NT2/D1 (cell line): ENCODE measurements around the gene CNN1.

Experiments used
- DNase-seq: peaks from one replicate; pipeline ENCODE4 v3.0.0-alpha.2; 2011; ENCODE audit warnings: low read depth, low spot score
- H3K27me3 ChIP-seq: 2 replicates; pipeline ENCODE4 v1.6.0; 2011; ENCODE audit warnings: mild to moderate bottlenecking; ENCODE audit not compliant: insufficient read length, insufficient read depth
- H3K36me3 ChIP-seq: 2 replicates; pipeline ENCODE4 v1.6.1; 2011; ENCODE audit warnings: mild to moderate bottlenecking, low read length, mixed read lengths; ENCODE audit not compliant: insufficient read depth, insufficient read length
- H3K4me1 ChIP-seq: 2 replicates; pipeline ENCODE4 v1.5.1; 2011; ENCODE audit not compliant: insufficient read depth, insufficient read length
- H3K4me3 ChIP-seq: 2 replicates; pipeline ENCODE4 v1.5.1; 2011; ENCODE audit warnings: low read depth; ENCODE audit not compliant: insufficient read length
- H3K9ac ChIP-seq: 2 replicates; pipeline ENCODE4 v1.6.0; 2011; ENCODE audit warnings: low read depth; ENCODE audit not compliant: insufficient read length
- H3K9me3 ChIP-seq: 2 replicates; pipeline ENCODE4 v1.5.1; 2011; ENCODE audit warnings: mild to moderate bottlenecking, low read length; ENCODE audit not compliant: insufficient read depth
- SUZ12 ChIP-seq: IDR thresholded peaks from 2 replicates; pipeline ENCODE4 v1.6.1; 2011; ENCODE audit not compliant: insufficient read length, insufficient read depth; ENCODE audit errors: extremely low read depth
- YY1 ChIP-seq: IDR thresholded peaks from 2 replicates; pipeline ENCODE4 v1.6.1; 2011; ENCODE audit not compliant: insufficient read length, insufficient read depth
- ZNF274 ChIP-seq: IDR thresholded peaks from 2 replicates; pipeline ENCODE4 v1.6.1; 2011; ENCODE audit warnings: mild to moderate bottlenecking, low read depth, low read length

CNN1 gene

DNA sequence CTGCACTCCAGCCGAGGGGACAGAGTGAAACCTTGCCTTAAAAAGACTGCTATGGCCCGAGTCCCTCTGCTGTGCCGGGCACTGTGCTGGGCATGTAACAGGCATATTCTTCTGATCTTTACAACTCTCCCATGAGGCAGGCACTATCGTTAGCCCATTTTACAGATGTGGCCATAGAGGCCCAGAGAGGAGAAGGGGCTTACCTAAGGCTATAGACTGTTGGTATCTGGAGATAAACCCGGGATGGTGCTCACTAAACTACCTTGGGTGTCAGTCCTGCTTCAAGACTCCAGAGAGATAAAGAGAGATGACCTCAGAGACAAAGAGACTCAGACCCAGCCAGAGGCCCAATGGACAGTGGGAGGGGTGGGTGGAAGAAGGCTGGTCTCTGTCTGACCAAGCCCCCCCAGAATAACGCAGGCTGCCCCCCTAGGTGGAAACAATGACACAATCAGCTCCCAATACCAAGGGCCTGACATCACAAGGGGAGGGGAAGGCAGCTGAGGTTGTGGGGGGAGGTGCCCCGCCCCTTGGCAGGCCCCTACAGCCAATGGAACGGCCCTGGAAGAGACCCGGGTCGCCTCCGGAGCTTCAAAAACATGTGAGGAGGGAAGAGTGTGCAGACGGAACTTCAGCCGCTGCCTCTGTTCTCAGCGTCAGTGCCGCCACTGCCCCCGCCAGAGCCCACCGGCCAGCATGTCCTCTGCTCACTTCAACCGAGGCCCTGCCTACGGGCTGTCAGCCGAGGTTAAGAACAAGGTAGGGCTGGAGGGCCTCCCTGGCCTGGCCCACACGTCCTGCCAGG, at the start of gene CNN1:
Gene CNN1, plus strand, starts transcription at position 620 of the 805 bp plus-strand sequence. Its CDS starts 77 bp downstream, at position 697.
- Histone ChIP-seq H3K9ac (peak within 1 kb of the TSS; percentile 90), H3K4me3 (peak within 1 kb of the TSS; percentile 56)
- no peak for DNase-seq

DNA sequence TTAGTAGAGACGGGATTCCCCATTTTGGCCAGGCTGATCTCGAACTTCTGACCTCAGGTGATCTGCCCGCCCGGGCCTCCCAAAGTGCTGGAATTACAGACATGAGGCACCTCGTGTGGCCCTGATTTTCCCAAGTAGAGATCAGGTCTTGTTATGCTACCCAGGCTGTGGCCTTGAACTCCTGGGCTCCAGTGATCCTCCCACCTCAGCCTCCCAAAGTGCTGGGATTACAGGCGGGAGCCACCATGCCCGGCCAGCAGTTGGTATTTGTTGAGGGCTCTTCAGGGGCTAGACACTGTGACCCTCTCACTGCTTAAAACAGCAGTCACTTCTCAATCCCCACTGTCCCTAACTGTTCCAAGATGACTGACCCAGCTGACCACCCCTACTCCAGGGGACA, 49.3 kb upstream of the CNN1 start:
- no peaks in the 10 kb centered on the region for H3K9me3 ChIP-seq
- no peaks in the 10 kb centered on the region for H3K27me3 ChIP-seq
- no peak overlapping the region for H3K9ac ChIP-seq
- H3K36me3 ChIP-seq = peaks cover 14% of the 10 kb centered on the region
- no peak overlapping the region for H3K4me3 ChIP-seq
- DNase-seq = no peak
- TF ChIP-seq SUZ12 (no peak), ZNF274 (no peak), YY1 (no peak)
- peaks cover 3% of the 10 kb centered on the region for H3K4me1 ChIP-seq

More for the DNA sequence above, at the start of gene CNN1:
- Histone ChIP-seq H3K9me3 (no peaks in the 10 kb centered on the region), H3K27me3 (peaks cover 10% of the 10 kb centered on the region), H3K36me3 (peaks cover 14% of the 10 kb centered on the region), H3K4me1 (peaks cover 13% of the 10 kb centered on the region)
- TF ChIP-seq ZNF274 (no peak), YY1 (no peak), SUZ12 (no peak)

GRCh38 chr19:11494634-11495285, 43.9 kb upstream of the CNN1 start:
- DNase-seq = no peak
- no peaks in the 10 kb centered on the region for H3K27me3 ChIP-seq
- H3K36me3 ChIP-seq = peaks cover 38% of the 10 kb centered on the region
- H3K9me3 ChIP-seq = no peaks in the 10 kb centered on the region
- no peak overlapping the region for H3K9ac ChIP-seq
- peaks cover 5% of the 10 kb centered on the region for H3K4me1 ChIP-seq
- H3K4me3 ChIP-seq = no peak overlapping the region
- TF ChIP-seq ZNF274 (no peak), YY1 (no peak), SUZ12 (no peak)

GRCh38 chr19:11495481-11495880, 43.2 kb upstream of the CNN1 start:
- TF ChIP-seq SUZ12 (no peak), ZNF274 (no peak), YY1 (no peak)
- Histone ChIP-seq H3K4me1 (peaks cover 5% of the 10 kb centered on the region), H3K27me3 (no peaks in the 10 kb centered on the region), H3K9me3 (no peaks in the 10 kb centered on the region), H3K36me3 (peaks cover 38% of the 10 kb centered on the region), H3K9ac (peak overlapping the region; percentile 36), H3K4me3 (no peak overlapping the region)
- no peak for DNase-seq

GRCh38 chr19:11495885-11496284, 42.8 kb upstream of the CNN1 start:
- peak overlapping the region; percentile 36 for H3K9ac ChIP-seq
- H3K9me3 ChIP-seq = no peaks in the 10 kb centered on the region
- DNase-seq = no peak
- peaks cover 38% of the 10 kb centered on the region for H3K36me3 ChIP-seq
- peaks cover 5% of the 10 kb centered on the region for H3K4me1 ChIP-seq
- no peak overlapping the region for H3K4me3 ChIP-seq
- H3K27me3 ChIP-seq = no peaks in the 10 kb centered on the region
- TF ChIP-seq YY1 (no peak), SUZ12 (no peak), ZNF274 (no peak)

- no peak overlapping the region for H3K4me3 ChIP-seq
- H3K36me3 ChIP-seq = peaks cover 38% of the 10 kb centered on the region
- no peak for TF ChIP-seq SUZ12
- no peak for TF ChIP-seq ZNF274
- TF ChIP-seq YY1 = no peak
- peak; percentile 82 for DNase-seq
- H3K27me3 ChIP-seq = no peaks in the 10 kb centered on the region
- H3K9me3 ChIP-seq = no peaks in the 10 kb centered on the region
- H3K9ac ChIP-seq = peak overlapping the region; percentile 69
- peaks cover 5% of the 10 kb centered on the region for H3K4me1 ChIP-seq
Observed at GRCh38 chr19:11496391-11497163, 42.1 kb upstream of the CNN1 start.

- no peak overlapping the region for H3K4me3 ChIP-seq
- no peak for DNase-seq
- H3K27me3 ChIP-seq = no peaks in the 10 kb centered on the region
- peaks cover 5% of the 10 kb centered on the region for H3K4me1 ChIP-seq
- H3K9ac ChIP-seq = no peak overlapping the region
- TF ChIP-seq YY1 (no peak), SUZ12 (no peak), ZNF274 (no peak)
- H3K9me3 ChIP-seq = no peaks in the 10 kb centered on the region
- peaks cover 39% of the 10 kb centered on the region for H3K36me3 ChIP-seq
Observed at GRCh38 chr19:11499220-11499726, 39.4 kb upstream of the CNN1 start.
